ENCODE measurements around the gene ZBTB20.
"Not testable (repeated sequence)": the region's sequence is repeated elsewhere in the genome, so short reads cannot be mapped to it uniquely, and the experiment has no call there.

The ZBTB20 gene

GRCh38 chr3:114831861-114832260, 315.2 kb downstream of the ZBTB20 start:
- no peak for DNase-seq (ENCODE audit: low read depth)

- DNase-seq (ENCODE audit: low read depth), result no peak
Measured at GRCh38 chr3:114830652-114831051, 316.4 kb downstream of the ZBTB20 start.

DNA sequence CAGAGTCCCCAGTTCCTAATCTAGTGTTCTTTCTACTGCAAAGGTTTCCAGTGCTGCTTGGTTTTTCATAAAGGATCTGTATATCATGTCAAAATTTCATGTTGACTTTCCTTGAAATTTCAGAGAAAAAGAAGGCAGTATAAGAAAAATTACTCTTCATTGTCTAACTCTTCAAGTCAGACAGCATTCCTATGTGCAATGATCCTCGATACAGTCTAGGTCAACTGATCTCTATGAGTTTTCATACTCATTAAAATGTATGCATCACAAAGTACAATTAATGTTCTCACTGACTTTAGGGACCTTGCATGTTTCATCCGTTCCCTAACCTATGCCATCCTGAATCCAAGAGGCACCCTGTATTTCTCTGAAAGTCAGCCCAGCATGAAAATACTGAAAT, 317.3 kb downstream of the ZBTB20 start:
- DNase-seq (ENCODE audit: low read depth), result no peak

- no peak for DNase-seq (ENCODE audit: low read depth)
Measured at GRCh38 chr3:114827495-114827894, 319.6 kb downstream of the ZBTB20 start.

- DNase-seq (ENCODE audit: low read depth), result no peak
Measured at GRCh38 chr3:114824014-114824413, 323.1 kb downstream of the ZBTB20 start.

- DNase-seq (ENCODE audit: low read depth), result no peak
Measured at GRCh38 chr3:114823061-114823460, 324.0 kb downstream of the ZBTB20 start.

DNA sequence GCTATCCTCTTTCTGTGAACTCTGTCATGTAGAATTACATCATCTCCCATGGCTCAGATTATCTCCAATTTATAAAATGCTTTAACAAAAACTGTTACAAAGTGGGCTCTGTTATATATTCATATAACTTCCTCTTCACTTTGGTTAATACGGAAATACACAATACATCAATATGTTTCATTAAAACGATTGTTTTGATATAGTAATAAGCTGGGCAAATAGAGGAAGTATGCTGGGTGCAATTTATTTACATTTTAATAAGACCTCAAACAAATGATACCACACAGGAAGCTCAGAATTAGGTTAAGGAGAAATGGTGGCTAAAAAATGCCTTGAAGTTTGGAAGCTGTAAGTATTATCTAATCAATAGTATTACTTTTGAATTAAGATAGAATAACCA, 331.0 kb downstream of the ZBTB20 start:
- DNase-seq (ENCODE audit: low read depth), result no peak

DNA sequence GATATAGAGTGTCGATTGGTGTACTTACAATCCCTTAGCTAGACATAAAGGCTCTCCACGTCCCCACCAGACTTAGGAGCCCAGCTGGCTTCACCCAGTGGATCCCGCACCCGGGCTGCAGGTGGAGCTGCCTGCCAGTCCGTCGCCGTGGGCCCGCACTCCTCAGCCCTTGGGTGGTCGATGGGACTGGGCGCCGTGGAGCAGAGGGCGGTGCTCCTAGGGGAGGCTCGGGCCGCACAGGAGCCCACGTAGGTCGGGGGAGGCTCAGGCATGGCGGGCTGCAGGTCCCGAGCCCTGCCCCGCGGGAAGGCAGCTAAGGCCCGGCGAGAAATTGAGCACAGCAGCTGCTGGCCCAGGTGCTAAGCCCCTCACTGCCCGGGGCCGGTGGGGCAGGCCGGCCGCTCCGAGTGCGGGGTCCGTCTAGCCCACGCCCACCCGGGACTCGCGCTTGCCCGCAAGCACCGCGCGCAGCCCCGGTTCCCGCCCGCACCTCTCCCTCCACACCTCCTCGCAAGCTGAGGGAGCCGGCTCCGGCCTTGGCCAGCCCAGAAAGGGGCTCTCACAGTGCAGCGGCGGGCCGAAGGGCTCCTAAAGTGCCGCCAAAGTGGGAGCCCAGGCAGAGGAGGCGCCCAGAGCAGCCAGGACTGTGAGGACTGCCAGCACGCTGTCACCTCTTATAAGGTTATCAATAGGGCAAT, 334.4 kb downstream of the ZBTB20 start:
- not testable (repeated sequence) for DNase-seq (ENCODE audit: low read depth)

GRCh38 chr3:114809668-114810413, 337.2 kb downstream of the ZBTB20 start:
- no peak for DNase-seq (ENCODE audit: low read depth)

DNA sequence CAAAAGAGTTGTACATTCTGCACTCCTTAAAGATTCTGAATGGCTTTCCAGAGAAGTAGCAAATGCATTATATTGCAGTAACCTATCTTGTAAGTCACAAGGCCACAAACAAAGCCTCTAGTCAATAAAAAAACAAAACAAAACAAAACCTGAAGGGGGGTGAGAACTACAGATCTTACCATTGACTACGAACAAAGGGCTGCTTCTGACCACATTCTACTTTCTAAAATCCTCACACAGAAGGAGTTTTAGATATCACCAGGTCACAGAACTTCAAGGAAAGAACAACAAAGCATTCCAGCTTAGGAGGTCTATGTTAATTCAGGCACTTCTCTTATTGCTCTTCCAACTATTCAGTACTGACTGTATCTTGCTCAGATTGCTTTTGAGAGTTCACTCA, 343.0 kb downstream of the ZBTB20 start:
- DNase-seq (ENCODE audit: low read depth), result no peak

- no peak for DNase-seq (ENCODE audit: low read depth)
Measured at GRCh38 chr3:114803042-114803695, 343.9 kb downstream of the ZBTB20 start.

DNA sequence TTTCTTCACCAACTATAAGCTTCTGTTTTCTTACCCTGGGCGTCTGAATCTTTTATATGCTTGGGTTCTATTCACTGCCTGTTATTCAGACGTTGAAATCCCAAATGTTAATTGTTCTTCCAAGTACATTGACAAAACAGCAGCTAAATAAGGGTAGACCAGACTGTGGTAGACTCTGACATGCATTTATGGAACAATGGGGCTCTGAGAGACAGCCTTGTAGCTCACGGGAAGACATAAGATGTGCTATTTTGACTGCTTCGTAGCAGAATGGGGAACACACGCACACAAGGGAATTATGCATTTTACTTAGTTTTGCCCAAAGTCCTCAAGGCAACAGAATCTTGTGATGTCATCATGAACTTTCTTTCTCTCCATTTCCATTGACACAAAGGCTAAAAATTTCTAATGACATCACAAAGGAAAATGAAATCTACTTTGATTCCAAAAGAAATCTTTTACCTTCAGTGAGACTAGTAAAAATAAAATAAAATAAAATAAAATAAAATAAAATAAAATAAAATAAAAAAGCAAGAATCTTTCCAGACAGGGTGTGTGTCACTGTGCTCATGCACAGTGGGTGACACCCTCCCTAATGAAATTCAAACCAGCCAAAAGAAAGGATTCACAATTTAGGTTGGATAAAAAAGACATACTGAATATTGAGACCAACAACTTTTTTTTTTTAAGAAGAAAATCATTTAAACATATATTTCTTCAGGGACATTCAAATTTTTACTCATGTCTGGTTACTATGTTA, 346.6 kb downstream of the ZBTB20 start:
- DNase-seq (ENCODE audit: low read depth), result no peak

- no peak for DNase-seq (ENCODE audit: low read depth)
Measured at GRCh38 chr3:114799816-114800215, 347.3 kb downstream of the ZBTB20 start.

DNA sequence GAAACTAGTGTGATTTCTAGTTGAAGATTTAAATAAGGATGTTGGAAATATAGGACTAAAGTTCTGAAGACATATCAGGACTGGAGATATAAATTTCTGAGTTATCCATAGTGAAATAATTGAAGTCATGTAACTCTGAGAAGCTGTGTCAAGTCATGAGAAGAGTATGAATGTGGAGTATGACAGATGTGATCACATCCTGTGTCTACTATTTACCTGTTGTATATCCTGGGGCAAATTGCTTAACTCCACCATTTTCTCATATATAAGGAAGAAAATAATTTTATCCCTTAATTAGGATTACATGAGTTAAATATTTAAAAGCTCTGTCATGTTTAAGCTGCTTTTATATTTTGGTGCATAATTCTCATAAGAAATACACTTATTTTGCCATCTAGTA, 350.3 kb downstream of the ZBTB20 start:
- no peak for DNase-seq (ENCODE audit: low read depth)

GRCh38 chr3:114794894-114795630, 352.0 kb downstream of the ZBTB20 start:
- no peak for DNase-seq (ENCODE audit: low read depth)

- no peak for DNase-seq (ENCODE audit: low read depth)
Measured at GRCh38 chr3:114792159-114792918, 354.7 kb downstream of the ZBTB20 start.

DNA sequence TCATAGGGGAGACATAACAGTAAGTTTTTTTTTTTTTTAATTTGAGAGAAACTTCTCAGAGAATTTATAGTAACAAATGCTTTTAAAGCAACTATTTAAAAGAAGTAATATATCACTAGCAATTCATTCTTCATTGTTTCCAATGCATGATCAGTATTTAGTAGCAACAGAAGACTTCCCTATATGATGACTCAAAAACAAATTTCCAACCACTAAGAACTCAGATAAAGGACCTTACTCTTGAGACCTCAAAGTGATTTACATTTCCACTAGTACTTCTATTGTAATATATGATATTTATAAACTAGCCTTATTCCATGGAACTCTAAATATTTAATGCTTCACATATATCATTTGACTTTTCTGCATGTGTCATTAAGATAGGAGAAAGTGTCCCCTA, 356.3 kb downstream of the ZBTB20 start:
- no peak for DNase-seq (ENCODE audit: low read depth)

- DNase-seq (ENCODE audit: low read depth), result no peak
Measured at GRCh38 chr3:114789803-114790202, 357.3 kb downstream of the ZBTB20 start.

GRCh38 chr3:114775395-114775794, 371.7 kb downstream of the ZBTB20 start:
- DNase-seq (ENCODE audit: low read depth), result no peak

GRCh38 chr3:114770874-114771273, 376.2 kb downstream of the ZBTB20 start:
- DNase-seq (ENCODE audit: low read depth), result no peak

- DNase-seq (ENCODE audit: low read depth), result no peak
Measured at GRCh38 chr3:114764056-114764492, 383.0 kb downstream of the ZBTB20 start.

Measured in stimulated activated CD8-positive, alpha-beta memory T cell treated with anti-CD3 and anti-CD28 coated beads, Interleukin-12 subunit alpha, Interleukin-12 subunit beta, amount 100 ng/mL, for 4 hours (primary cell).